GM12864 (cell line): ENCODE measurements around the gene MYCBP.

Experiments used
- DNase-seq: peaks from one replicate; pipeline ENCODE4 v3.0.0-alpha.2; 2011; ENCODE audit warnings: low read depth
- H3K4me3 ChIP-seq: 2 replicates; pipeline ENCODE4 v1.5.1; 2011; ENCODE audit warnings: mild to moderate bottlenecking, low read depth, low read length, control low read depth
- TF ChIP-seq, protein P1 (sequence below): IDR thresholded peaks from 2 replicates; pipeline ENCODE4 v1.5.1; 2011; ENCODE audit warnings: low read depth, mild to moderate bottlenecking, moderate library complexity, low read length, control low read depth, inconsistent platforms; ENCODE audit errors: missing control alignments

Gene MYCBP

DNA sequence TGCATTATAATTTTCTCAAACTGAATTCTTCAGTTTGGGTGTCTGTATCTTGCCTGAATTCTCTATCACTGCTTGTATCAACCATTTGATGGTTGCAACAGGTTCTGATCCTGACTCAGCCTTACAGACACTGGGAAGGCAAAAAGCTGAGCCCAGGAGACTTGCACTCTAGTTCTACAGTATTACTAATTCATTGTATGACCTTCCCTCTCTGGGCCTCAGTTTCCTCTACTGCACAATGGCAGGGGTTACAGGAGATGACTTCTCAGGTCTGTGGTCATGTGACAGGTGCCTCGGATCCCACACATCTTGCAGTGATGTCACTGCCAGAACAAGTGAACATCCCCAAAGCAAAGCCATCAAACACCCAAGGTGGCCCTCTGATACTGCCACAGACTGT is 52.3 kb downstream of the MYCBP start:
- no peak for DNase-seq
- H3K4me3 ChIP-seq, result no peak overlapping the region
- TF ChIP-seq, protein P1, sequence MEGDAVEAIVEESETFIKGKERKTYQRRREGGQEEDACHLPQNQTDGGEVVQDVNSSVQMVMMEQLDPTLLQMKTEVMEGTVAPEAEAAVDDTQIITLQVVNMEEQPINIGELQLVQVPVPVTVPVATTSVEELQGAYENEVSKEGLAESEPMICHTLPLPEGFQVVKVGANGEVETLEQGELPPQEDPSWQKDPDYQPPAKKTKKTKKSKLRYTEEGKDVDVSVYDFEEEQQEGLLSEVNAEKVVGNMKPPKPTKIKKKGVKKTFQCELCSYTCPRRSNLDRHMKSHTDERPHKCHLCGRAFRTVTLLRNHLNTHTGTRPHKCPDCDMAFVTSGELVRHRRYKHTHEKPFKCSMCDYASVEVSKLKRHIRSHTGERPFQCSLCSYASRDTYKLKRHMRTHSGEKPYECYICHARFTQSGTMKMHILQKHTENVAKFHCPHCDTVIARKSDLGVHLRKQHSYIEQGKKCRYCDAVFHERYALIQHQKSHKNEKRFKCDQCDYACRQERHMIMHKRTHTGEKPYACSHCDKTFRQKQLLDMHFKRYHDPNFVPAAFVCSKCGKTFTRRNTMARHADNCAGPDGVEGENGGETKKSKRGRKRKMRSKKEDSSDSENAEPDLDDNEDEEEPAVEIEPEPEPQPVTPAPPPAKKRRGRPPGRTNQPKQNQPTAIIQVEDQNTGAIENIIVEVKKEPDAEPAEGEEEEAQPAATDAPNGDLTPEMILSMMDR, result no peak

DNA sequence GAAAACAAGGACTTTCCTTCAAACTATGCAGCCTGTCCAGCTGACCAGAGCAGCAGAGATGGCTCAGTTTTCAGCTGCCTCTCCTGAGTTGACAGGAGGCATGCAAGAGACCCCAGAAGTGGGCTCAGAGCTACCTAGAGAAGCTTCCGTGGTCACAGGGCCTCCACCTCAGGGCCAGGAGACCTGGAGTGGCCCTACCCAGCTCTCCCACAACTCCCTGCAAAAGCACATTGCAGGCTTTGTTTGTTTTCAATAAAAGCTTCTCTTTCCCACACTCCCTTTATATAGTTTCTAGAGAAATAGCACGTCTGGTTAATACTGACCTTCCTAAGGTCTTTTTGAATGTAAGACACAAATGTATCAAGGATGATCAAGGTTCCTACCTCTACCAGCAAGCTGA is 53.6 kb downstream of the MYCBP start:
- no peak for DNase-seq
- TF ChIP-seq, protein P1, result no peak
- no peak overlapping the region for H3K4me3 ChIP-seq

DNA sequence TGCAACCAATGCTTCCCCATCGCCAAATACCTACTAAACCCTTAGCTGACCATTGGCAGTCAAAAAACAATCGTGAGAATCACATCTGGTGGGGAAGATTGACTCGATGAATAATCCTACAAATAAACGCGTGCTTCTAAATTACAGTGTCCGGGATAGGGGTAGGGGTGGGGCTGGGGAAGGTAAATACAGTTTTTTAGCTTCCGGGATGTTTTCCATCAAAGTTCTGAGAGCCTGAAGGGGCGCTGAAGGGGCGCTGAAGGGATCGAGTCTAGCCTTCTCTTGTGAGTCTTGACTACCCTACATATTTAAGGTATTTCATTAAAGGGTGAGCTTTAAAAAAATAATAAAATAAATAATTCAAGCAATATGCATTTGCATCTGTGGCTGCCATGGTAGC is 54.1 kb downstream of the MYCBP start:
- TF ChIP-seq, protein P1, result no peak
- no peak for DNase-seq
- H3K4me3 ChIP-seq, result no peak overlapping the region

DNA sequence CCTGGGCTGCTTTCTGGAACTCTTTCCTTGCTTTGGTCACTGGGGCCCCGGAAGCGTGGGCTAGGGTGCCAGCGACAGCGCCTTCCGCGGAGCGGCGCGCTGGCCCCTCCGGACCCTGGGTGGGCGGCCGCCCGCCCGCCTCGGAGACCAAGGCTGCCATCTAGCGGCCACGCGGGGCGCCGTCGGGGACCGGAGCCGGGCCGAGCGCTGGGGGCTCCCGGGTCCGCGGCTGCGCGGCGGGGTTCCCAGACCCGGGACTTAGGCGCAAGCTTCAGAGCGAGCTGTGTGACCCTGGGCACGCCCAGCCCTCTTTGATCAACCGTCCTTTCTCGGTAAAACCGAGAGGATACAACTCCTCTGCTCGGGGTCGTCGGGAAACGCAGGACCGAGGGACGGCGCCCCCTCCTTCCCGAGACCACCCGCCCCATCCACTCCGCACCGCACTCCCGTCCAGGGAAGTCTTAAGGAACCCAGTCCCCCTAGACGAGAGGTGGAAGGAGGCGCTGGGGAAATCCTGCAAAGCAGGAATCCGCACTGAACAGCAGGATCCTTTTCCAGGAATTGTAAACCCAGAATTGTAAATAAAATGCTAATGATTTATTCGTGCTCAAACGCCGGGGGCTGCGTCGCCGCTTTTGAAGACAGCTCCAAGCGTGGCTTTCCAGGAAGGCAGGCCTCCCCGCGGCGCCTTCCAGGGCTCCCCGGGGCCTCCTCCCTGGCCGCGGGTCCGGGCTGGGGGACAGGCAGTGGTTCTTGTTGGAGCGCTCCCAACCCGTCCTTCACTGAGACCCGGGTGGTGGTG is 54.8 kb downstream of the MYCBP start:
- TF ChIP-seq, protein P1, result peak; percentile 70
- no peak for DNase-seq
- no peak overlapping the region; the same call in 1 of the 2 replicates for H3K4me3 ChIP-seq

DNA sequence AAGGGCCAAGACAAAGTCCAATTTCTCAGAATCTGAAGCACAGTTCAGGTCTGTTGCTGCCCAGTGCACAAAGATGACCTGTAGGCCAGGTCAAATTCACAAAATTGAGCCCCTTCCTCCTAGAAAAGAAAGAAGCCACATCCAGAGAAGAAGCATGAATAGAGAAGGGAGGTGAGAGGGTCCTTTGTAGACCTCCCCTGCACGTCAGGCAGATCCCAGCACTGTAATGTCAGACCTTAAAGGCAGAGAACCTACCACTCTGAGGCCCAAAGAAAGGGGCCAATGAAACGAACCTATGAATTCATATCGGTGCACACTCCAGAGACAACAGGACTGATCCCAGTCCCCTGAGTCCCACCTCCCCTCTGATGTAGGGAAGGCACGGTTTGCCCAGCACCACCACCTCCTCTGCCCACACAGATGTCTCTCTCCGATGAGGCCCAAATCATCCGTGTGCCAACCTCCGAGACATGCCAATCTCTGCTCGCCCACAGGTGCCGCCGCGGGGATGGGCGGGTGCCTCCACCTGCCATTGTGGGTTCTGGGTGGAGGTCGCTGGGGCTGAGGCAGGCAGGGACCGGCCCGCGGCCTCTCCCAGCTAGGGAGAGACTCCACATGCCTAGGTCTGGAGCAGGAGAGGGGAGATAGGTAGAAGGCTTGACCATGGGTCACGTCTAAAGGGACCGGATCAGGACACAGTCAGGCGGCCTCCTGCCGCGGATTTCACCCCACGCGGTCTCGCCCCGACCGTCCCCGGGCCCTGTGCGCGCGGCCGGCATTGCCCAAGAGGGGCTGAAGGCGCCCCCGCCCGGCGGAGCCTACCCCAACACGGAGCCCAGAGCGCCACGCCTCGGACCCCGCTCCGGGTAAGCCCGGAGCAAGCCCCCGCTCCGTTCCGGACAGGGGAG is 55.6 kb downstream of the MYCBP start:
- TF ChIP-seq, protein P1, result no peak
- DNase-seq, result no peak
- H3K4me3 ChIP-seq, result no peak overlapping the region

DNA sequence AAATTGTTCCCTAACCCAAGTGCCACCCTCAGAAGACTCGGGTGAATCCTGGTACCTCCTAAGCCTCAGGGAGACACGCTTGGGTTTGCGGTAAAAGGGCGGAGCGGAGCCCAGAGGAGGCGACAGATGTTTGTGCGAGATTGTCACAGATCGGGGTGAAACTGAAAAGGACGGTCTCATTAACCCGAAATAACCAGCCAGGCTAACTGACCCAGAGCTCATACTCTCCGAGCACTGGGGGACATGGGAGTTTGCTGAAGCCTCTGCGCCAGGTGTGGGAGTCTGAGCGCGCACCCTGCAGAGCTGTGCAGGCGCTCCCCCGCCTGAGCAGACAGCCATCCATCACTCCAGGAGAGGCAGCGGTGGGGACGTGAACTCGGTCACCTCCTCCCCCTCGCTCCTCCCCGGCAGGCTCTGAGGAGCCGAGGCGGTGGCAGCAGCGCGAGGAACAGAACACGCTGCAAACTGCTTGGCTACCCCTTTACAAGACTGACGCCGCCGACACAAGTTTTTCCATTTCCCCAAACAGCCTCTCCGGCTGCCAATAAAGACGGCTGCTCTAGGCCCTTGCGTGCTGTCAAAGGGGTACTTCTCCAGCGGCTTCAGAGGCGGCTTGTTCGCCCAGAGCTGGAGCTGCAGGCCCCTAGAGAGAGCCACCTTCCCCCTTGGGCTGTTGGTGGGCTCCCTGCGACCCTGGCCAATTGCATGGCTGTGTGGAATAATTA is 57.1 kb downstream of the MYCBP start:
- H3K4me3 ChIP-seq, result no peak overlapping the region
- TF ChIP-seq, protein P1, result no peak
- DNase-seq, result peak; percentile 49
